Glomerular endothelial cell (primary cell): ENCODE data around the gene C1QTNF3. TPM values are rescaled to one million over a fixed set of nuclear protein-coding genes. Genes with fewer than 3 reads are reported as not detected.

ENCODE experiments used
- DNase-seq: peaks from one replicate; pipeline ENCODE4 v3.0.0-alpha.2; 2011; ENCODE audit warnings: low read depth, low spot score; ENCODE audit errors: extremely low read depth
- total RNA-seq: library from RNA; depleted of rRNA; stranded (reverse); fragments of >200 nt; gene quantifications from 2 replicates; pipeline ENCODE4 v1.2.3, GENCODE V29; 2015

The C1QTNF3 gene
- total RNA-seq, 1 donor from 2014 or later, result 10.5 TPM

DNA sequence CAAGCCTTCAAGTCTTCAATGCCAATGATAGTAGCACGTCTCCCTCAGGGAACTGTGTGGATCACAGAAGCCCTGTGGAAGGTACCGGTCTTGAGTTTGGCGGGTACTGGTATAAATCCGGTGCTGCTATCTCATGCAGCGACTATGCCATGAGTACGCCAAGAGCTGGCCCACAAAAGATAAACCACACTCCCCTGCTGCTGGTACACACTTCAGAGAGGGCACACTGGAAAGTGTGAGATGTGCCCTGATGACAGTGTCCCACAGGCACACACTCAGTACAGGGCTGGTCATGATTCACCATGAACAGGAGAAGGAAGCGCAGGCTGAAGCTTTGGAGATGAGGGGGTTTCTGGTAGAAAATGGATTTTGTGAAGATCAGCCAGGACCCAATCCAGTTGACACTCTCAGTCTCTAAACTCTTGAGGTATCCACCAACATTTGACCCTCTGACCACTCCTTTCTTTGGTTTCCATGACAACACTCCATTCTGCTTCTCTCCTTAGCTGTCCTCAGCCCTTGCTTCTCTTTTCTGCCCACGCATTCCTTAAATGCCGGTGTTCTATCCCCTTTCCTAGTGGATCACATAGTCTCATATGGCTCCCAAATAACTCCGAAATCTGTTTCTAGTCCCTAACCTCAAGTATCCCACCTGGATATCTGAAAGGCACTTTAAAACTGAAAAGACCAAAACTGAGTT, 40.2 kb downstream of the C1QTNF3 start:
- DNase-seq, result no peak

DNA sequence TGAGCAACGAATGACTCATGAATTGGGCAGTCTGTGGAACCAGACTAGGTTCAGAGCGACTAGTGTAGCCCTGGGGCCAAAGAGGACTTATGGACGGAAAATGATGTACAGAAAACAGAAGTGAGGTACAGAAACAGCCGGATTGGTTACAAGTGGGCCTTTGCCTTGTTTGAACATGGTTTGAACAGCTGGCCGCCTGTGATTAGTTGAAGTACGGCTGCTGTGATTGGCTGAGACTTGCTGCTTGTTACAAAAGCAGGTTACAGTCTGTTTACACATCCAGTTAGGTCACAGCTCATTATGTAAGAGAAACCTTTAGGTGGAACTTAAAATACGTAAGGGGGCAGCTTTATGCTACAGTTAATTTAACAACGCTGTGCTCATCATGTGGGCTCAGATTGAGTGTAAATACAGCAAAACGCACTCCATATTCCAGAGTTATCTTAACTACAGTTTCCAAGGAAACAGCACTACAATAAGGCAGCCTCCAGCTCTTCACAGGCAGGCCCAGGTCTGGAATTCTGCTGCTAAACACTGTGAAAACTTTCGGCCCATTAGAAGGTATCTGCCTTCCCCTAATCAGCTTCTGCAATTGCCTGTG, 41.7 kb downstream of the C1QTNF3 start:
- DNase-seq, result no peak

DNA sequence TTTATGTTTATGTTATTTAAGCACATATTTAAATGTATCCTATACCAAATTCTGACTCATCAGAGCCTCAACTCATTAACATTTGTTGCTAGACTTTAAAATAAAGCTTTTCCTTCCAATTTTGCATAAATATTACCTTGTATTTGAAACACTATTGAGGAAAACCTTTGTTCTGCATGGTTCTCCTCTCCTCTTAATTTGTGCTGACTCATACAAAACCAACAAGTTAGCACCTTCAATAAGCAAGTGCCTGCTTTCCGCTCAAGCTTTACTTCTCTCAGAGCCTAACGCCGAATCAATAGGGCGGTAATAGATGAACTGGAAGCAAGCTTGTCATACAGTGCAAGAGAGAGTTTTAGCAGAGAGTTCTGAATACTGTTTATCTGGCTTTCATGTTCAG, 43.0 kb downstream of the C1QTNF3 start:
- no peak for DNase-seq

DNA sequence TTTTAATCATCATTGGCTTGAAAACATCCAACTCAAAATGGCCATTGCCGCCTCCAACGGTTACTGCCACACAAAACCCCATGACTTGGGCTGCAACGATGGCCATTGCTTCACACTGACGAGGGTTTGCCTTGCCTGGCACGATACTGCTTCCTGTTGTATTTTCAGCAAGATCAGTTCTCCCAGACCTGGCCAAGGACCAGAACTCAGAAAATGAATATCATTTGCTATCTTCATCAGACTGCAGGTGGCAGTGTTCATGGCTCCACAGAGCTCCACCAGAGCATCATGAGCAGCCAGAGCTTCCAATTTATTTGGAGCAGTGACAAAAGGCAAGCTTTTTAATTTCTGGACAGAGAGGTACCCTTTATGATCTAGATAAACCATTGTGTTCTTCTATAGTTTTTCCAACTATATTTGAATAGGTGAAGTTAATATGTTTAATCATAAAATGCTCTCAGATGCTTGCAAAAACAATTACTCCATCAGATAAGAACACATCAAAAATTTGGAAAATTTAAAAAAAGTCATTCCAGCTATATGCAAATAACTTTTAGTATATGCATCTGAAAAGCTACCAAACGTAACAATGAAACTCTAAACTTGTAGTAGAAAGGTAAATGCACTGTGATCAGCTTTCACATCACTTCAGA, 45.6 kb downstream of the C1QTNF3 start:
- peak; percentile 36 for DNase-seq

GRCh38 chr5:33995865-33996264, 47.1 kb downstream of the C1QTNF3 start:
- no peak for DNase-seq

- no peak for DNase-seq
Observed at GRCh38 chr5:33994845-33995244, 48.2 kb downstream of the C1QTNF3 start.

DNA sequence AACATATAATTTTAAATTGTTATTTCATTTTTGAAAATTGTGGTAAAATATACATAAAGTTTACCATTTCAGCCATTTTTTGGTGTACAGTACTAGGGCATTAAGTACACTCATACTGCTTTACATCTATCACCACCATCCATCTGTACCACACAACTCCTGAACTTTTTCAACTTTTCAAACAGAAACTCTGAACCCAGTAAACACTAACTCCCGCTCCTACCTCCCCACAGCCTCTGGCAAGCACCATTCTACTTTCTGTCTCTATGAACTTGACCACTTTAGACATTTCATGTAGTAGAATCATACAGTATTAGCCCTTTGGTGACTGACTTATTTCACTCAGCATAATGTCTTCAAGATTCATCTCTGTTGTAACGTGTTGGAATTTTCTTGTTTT, 50.1 kb downstream of the C1QTNF3 start:
- no peak for DNase-seq

DNA sequence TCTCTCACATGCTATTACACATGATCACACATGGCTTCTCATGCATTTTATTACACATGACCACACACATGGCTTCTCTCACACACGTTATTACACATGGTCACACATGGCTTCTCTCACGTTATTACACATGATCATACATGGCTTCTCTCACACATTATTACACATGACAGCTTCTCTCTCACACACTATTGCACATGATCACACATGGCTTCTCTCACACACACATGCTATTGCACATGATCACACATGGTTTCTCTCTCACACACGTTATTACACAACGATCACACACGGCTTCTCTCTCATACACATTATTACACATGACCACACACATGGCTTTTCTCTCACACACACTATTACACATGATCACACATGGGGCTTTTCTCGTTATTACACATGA, 57.6 kb downstream of the C1QTNF3 start:
- no peak for DNase-seq

DNA sequence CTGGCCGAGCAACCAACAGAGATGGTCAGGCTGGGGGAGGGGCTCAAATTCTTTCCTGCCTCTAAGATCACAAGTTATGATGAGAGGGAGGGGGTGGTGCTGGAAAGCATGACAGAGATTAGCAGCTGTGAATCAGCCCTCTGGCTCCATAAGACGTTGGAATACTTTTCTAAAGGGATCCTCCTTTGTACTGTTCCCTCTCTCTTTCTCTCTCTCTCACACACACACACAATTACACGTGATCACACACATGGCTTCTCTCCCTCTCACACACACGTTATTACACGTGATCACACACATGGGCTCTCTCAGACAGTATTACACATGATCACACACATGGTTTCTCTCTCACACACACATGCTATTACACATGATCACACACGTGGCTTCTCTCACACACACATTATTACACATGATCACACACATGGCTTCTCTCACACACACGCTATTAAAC, 58.3 kb downstream of the C1QTNF3 start, which contains the start of gene SLC45A2:
SLC45A2 (minus strand) TSS at position 23 of the 454 bp plus-strand sequence. CDS start 110 bp downstream, outside the sequence.
- DNase-seq, result no peak

DNA sequence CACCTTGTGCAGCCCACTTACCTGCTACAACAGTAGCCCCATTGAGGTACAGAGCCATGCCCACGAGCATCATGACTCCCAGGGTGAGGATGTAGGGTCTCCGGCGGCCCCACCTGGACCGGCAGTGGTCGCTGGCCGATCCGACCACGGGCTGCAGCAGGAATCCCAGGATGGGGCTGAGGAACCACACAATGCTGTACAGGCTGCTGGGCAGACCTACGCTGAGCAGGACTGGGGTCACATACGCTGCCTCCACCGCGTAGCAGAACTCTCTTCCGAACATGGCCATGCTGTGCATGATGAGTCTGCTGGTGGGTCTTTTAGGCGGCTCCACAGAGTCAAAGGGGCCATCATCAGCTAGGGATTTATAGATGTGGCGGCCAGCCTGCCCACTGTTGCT, 58.8 kb downstream of the C1QTNF3 start:
- no peak for DNase-seq

GRCh38 chr5:33981408-33982162, 61.4 kb downstream of the C1QTNF3 start:
- no peak for DNase-seq

GRCh38 chr5:33980030-33980429, 63.0 kb downstream of the C1QTNF3 start:
- DNase-seq, result no peak

DNA sequence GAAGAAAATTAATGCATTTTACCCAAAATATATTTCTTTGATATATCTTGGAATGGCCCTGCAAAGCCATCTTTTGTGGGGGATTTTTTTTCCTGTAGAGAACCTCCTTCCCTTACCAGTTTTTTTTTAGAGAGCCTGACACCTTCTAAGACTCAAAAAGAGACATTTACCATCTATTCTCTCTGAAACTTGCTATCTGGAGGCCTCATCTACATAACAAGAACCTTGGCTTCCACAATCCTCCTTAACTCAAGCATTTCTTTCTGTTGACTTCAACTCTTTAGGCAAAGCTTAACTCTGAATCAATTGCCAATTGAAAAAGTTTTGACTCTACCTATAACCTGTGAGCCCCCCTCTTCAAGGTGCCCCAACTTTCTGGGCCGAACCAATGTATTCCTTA, 64.7 kb downstream of the C1QTNF3 start:
- DNase-seq, result no peak

GRCh38 chr5:33976307-33976706, 66.7 kb downstream of the C1QTNF3 start:
- no peak for DNase-seq

GRCh38 chr5:33975852-33976251, 67.2 kb downstream of the C1QTNF3 start:
- DNase-seq, result no peak

DNA sequence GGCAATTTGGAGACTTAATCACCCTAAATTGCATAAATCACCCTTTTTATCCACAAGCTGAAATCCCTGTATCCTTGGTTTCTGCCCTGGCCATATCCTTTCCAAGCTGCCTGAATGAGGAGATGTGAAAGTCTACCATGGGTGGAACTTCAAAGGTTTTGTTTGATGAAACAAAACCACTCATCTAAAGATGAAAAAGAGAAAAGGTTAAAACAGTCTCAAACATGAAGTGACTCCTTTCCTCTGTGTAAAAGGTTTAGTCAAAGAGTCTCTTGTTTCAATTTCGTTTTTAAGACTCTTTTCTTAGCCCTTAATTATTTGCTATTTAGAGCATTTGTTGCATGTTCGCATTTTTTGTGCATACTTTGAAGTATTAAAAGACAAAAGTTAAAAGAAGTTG, 69.7 kb downstream of the C1QTNF3 start:
- no peak for DNase-seq

DNA sequence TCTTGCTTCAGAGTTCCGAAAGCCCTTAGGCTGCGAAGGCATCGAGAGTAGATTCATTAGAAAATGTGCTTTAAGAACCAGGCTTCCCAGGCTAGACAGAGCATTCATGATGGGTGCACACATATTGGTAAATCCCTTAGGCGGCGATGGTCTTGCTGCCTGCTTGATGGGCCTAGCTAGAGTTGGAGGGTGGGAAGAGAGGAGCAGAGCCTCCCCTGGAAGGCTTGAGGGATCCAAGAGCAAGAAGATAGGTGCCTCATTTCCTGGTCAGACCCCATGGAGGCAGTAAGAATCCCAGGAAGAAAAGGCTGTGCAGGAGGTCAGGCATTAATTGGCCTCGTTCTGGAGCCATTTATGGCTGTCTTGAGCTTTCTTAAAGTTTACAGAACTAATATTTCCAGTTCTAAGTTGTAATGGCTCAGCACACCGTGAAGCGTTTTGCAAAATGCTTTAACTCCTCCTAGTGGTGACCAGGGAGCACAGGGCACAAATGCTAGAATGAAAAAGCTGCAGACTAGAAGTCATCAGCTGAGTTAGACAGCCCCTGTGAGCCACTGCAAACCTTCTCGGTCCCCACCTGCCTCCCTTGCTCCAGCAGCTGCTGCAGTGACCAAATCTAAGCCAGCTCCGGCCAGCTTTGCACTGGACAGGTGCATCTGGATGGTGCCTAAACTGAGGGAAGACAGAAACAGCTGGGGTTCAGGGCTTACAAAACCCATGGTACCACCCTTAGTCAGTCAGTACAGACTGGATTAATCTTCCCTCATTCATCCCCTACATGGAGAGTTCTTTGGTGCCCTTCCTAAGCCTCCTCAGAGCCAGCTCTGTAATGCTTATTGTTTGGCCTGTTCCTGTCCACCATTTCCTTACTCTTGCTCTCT, 73.2 kb downstream of the C1QTNF3 start:
- peak; percentile 3 for DNase-seq

DNA sequence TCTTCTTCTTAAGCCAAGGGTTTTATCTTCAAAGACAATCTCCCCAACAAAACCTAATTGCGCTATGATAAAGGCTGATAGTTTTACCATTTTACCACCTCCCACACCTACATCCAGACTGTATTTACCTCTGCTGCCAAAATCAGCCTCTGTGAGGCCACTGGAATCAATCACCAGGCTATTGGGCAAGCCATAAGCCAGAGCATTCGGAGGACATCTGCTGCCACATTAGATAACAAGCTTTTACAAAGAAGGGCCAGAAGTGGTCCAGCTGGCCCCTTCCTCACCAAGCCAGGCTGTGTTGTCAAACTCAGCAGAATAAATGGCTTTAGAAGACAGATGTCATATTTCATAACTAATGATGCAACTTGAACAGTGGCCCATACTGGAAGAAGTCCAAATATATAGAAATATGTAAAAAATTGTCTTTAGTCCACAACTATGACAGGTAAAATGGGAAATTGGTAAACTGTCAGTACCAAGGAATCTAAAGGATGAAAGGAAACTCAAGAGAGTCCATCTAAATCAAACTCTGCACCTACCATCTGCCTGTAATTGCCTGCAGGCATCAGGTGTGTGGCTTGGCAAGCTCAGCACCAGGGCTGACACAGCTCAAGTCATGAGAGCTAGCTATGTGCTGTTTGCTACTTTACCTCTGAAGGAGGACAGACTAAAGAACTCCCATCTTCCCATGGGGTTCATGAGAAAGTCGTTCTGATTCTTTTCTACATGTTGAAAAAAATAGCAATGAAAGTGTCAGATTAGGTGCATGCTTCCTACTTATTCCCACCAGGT, 74.6 kb downstream of the C1QTNF3 start:
- no peak for DNase-seq
